Peyer's patch (tissue), 4 donors: ENCODE measurements around the gene PTPRM.

Experiments used
- CTCF ChIP-seq, 6 experiments: fragments of 450-650 bp in 4 of 6; fragments of 200-600 bp in 2 of 6; sonication (generic) in 1 of 6; IDR thresholded peaks; one replicate each; pipeline ENCODE4 v1.5.1; 2017 to 2019; ENCODE audit warnings: antibody characterized with exemption in 6 of 6, mild to moderate bottlenecking in 3 of 6, moderate library complexity in 1 of 6
- POLR2A ChIP-seq, 2 donors: fragments of 450-650 bp; IDR thresholded peaks; one replicate each; pipeline ENCODE4 v1.5.1; 2017; ENCODE audit warnings: antibody characterized with exemption in 2 of 2, mild to moderate bottlenecking in 2 of 2, moderate library complexity in 2 of 2

GRCh38 chr18:7735196-7735595 is 168.1 kb downstream of the PTPRM start:
- peak in 2 of 6 experiments; percentile 14 to 29 for TF ChIP-seq CTCF (IDR thresholded peaks at IDR 0.05)
- no peak for TF ChIP-seq POLR2A (IDR thresholded peaks at IDR 0.05)
